ENCODE results near the gene LSAMP. TPM values are rescaled to one million over a fixed set of nuclear protein-coding genes. Genes with fewer than 3 reads are reported as not detected.

Gene LSAMP
- total RNA-seq, 6 experiments from 2014 or later = under 0.01 to 0.22 (median 0.12) TPM; not detected in 1

- DNase-seq (no peak), ATAC-seq (no peak)
- Histone ChIP-seq H3K27ac (no peak overlapping the region), H3K27me3 (no peaks in the 10 kb centered on the region), H3K4me1 (no peaks in the 10 kb centered on the region), H3K36me3 (no peaks in the 10 kb centered on the region), H3K9me3 (no peaks in the 10 kb centered on the region), H3K4me3 (no peak overlapping the region)
- WGBS (ENCODE audit: insufficient coverage, low coverage, low lambda C conversion rate, missing lambda C conversion rate) = 46% methylated on average over 5 of the region's 5 CpGs
- no peak for TF ChIP-seq POLR2A (IDR thresholded peaks at IDR 0.05)
- TF ChIP-seq CTCF (IDR thresholded peaks at IDR 0.05) = no peak
- intact Hi-C loops (cut with DNase I) = no loop called here
Observed at GRCh38 chr3:116161575-116162525, 283.4 kb downstream of the LSAMP start.

GRCh38 chr3:116160594-116160993, 284.7 kb downstream of the LSAMP start:
- no peak overlapping the region for H3K27ac ChIP-seq
- H3K36me3 ChIP-seq = no peaks in the 10 kb centered on the region
- intact Hi-C loops (cut with DNase I) = no loop called here
- H3K9me3 ChIP-seq = no peaks in the 10 kb centered on the region
- no peak for TF ChIP-seq POLR2A (IDR thresholded peaks at IDR 0.05)
- TF ChIP-seq CTCF (IDR thresholded peaks at IDR 0.05) = no peak
- no peak for ATAC-seq
- H3K4me1 ChIP-seq = no peaks in the 10 kb centered on the region
- no peak for DNase-seq
- no peak overlapping the region for H3K4me3 ChIP-seq
- WGBS (ENCODE audit: insufficient coverage, low coverage, low lambda C conversion rate, missing lambda C conversion rate) = 67% methylated on average over 1 of the region's 1 CpG
- H3K27me3 ChIP-seq = no peaks in the 10 kb centered on the region

GRCh38 chr3:116155841-116156240, 289.4 kb downstream of the LSAMP start:
- ATAC-seq (no peak), DNase-seq (no peak)
- Histone ChIP-seq H3K36me3 (no peaks in the 10 kb centered on the region), H3K27ac (no peak overlapping the region), H3K27me3 (no peaks in the 10 kb centered on the region), H3K9me3 (no peaks in the 10 kb centered on the region), H3K4me3 (no peak overlapping the region), H3K4me1 (no peaks in the 10 kb centered on the region)
- WGBS (ENCODE audit: insufficient coverage, low coverage, low lambda C conversion rate, missing lambda C conversion rate) = 14% methylated on average over 1 of the region's 1 CpG
- intact Hi-C loops (cut with DNase I) = no loop called here
- TF ChIP-seq POLR2A (IDR thresholded peaks at IDR 0.05) (no peak), CTCF (IDR thresholded peaks at IDR 0.05) (no peak)

GRCh38 chr3:116154389-116154788, 290.9 kb downstream of the LSAMP start:
- Histone ChIP-seq H3K4me1 (no peaks in the 10 kb centered on the region), H3K4me3 (no peak overlapping the region), H3K27me3 (no peaks in the 10 kb centered on the region), H3K27ac (no peak overlapping the region), H3K9me3 (no peaks in the 10 kb centered on the region), H3K36me3 (no peaks in the 10 kb centered on the region)
- DNase-seq (no peak), ATAC-seq (no peak)
- WGBS (ENCODE audit: insufficient coverage, low coverage, low lambda C conversion rate, missing lambda C conversion rate) = 48% methylated on average over 2 of the region's 2 CpGs
- intact Hi-C loops (cut with DNase I) = no loop called here
- TF ChIP-seq CTCF (IDR thresholded peaks at IDR 0.05) (no peak), POLR2A (IDR thresholded peaks at IDR 0.05) (no peak)
